ENCODE results near the gene CEP131.
A peak's percentile ranks its signal among the peaks of the same experiment; 100 is the strongest.

The CEP131 gene

GRCh38 chr17:81222906-81223761 lies at the start of gene CEP131:
TSS of gene CEP131 (minus strand) at chr17:81222965. CDS start at chr17:81220056, 2,909 bp downstream.
- DNase-seq (ENCODE audit: low read depth), result peak; percentile 99

GRCh38 chr17:81271226-81271625 lies 48.5 kb upstream of the CEP131 start:
- DNase-seq (ENCODE audit: low read depth), result no peak

- DNase-seq (ENCODE audit: low read depth), result no peak
Measured at GRCh38 chr17:81270279-81270678, 47.5 kb upstream of the CEP131 start.

DNA sequence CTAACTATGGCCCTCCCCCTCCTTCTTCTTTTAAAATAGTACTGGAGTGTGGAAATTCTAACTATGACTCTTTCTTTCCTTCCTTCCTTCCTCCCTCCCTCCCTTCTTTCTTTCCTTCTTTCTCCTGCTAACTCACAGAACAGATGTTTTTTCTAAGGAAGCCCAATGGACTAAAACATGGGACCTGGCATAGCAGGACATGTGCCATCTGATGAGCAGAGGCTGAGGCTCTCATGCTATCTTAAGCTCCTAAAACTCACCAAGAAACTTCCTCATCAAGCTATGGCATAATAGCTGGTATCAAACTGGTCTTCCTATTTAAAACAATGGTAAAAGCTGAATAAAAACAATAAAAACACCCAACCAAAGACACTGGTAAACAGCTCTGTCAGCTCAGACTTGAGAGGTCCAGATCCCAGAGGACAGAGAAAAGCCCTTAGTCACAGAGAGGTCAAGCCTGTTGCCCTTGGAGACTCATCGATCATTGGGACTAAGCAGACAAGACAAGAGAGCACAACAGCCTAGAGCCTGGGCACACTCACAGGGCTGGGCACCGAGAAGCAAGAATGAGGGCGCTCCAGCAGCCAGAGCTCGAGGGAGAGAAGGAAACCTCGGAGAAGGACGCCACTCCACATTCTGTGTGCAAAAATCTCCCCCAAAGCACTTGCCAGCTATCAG lies 44.8 kb upstream of the CEP131 start:
- no peak for DNase-seq (ENCODE audit: low read depth)

- no peak for DNase-seq (ENCODE audit: low read depth)
Measured at GRCh38 chr17:81265576-81265975, 42.8 kb upstream of the CEP131 start.

- no peak for DNase-seq (ENCODE audit: low read depth)
Measured at GRCh38 chr17:81264640-81265039, 41.9 kb upstream of the CEP131 start.

DNA sequence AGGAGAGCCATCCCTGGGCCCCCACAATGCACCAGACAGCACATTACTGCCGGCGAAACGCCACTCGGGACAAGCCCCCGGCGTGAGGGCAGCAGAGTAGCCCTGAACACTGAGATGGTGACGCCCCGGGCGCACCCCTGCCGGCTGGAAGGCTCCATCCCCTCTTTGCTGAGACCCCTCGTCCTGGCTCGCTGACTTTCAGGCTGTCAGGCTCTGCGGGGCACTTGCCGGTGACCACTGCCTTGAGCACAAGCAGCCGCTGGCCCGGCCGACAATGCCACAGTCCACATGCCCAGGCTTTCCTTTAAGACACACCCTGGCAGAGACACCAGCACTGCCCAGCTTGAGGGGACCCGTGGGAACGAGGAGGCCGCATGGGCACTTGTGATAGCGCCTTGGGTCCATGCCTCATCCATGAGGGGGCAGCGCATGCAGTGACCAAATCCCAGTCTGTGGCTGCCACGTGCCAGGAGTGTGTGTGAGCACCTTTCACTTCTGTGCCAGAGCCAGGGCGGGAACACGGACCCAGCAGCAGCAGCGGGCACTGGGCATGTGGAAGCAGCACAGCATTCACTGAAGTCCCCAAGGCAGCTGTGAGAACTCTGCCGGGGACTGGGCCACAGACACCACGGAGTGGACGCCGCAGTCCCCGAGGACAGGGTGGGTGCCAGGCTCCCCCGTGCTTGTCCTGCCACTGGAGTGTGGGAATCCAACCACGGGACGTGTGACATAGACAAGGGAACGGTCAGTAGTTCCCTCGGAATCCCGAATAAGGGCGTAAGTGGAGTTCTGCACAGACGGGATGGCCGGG lies 40.8 kb upstream of the CEP131 start:
- DNase-seq (ENCODE audit: low read depth), result no peak

DNA sequence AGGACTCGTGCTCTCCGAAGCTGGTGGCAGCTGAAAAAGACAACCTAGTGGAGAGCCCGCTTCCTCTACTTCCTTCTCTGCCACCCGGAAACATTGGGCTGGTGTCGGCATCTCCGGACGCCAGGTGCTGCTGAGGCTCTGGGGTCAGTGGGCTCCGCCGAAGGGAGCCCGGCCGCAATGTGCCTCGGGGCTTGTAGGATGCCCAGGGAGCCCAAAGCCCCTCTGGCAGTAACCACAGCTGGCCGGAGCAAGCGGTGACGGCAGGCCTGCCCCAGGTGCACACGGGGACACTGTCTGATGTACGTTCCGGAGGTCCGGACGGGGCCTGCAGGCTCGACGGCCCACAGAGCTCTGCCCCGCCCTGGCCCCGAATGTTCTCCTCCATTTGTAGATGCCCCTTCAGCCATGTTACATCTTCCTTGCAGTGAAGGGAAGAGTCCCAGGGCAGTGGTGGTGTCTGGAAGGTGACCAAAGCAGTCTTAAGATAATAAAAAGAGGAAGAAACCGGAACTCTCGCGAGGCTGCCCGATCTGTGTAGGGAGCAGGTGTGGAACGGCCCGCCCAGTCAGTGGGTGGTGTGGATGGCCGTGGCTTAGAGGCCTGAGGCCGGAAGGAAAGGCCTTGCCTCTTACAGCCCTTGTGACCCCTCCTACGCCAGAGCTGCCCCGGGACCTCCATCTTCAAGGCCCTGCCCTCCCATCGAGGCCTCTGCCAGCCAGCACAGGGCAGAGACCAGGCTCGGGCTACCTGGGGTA lies 39.0 kb upstream of the CEP131 start:
- DNase-seq (ENCODE audit: low read depth), result no peak

DNA sequence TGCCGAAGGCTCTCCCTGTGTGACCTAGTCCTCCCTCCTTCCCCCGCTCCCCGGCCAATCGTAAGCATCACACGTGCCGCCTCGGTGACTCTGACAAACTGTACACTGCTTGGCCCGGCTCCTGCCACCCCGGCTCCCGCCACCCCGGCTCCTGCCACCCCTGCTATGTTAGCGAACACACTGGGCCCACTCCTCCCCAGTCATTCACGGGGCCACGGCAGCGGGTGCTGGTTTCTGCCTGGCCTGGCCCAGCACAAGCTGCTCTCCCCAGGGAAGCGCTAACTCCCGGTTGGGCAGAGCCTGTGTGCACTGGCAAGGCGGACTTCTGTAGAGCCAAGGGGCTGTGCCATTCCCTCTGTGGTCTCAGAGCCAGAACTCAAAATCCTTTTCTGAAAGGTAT lies 38.3 kb upstream of the CEP131 start:
- DNase-seq (ENCODE audit: low read depth), result no peak

DNA sequence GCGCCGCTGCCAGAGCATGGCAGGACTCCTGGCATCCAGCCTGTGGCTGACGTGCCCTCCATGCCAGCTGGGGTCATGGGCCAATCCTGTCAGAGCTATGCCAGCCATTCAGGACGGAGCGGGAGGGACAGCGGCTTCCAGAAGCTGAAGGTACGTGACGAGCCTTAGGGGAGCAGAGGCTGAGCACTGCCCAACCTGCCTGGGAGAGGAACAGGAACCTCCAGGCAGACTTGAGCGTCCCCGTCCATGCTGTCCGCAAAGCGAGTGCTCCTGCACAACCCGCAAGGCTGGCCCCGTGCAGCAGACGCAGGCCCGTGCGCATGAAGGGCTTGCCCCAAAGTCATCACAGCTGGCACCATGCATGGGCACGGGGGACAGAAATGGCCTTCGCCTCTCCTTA lies 37.9 kb upstream of the CEP131 start:
- DNase-seq (ENCODE audit: low read depth), result no peak

- DNase-seq (ENCODE audit: low read depth), result no peak
Measured at GRCh38 chr17:81260171-81260570, 37.4 kb upstream of the CEP131 start.

DNA sequence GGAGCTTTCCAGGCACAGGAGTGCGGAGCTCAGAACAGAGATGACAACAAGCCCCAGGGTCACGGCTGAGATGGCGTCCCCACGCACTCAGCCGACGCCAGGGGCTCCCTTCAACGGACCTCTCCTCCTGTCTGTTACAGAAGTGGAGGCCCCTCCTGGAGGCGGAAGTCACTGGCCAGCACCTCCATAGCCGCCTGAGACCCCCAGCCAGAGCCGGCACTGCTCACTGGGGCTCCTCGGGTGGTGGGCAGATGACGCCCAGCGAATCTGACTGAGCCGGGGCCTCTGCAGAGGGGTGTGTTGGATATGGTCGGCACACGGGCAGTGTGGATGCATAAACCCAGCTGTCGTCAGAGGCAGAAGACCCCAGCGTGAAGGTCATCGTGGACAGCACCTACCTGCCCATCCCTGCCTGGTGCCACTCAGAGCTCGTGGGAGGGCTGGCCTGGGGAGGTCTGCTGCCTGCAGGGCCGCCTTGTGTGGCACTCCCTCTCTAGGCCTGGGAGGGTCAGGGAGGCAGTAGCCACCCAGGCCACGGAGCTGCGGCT lies 36.4 kb upstream of the CEP131 start:
- DNase-seq (ENCODE audit: low read depth), result no peak

- no peak for DNase-seq (ENCODE audit: low read depth)
Measured at GRCh38 chr17:81258292-81258691, 35.5 kb upstream of the CEP131 start.

DNA sequence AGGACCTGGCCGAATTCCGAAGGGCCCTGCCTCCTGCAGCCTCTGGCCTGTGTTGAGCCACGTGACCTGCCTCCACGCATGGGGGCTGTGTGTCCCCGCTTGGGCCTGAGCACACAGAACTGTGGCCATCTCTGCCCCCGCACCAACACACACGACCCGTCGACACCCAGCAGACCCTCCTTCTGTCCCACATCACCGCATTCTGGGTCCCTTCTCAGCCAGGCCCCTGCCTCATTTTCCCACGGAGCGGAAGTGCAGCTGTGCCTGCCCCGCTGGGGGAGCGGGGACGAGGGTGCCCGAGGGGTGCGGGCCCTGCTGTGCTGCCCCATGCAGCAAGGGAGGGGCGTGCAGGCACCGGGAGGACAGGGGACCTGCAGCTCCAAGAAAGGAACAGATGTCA lies 34.8 kb upstream of the CEP131 start:
- DNase-seq (ENCODE audit: low read depth), result no peak

DNA sequence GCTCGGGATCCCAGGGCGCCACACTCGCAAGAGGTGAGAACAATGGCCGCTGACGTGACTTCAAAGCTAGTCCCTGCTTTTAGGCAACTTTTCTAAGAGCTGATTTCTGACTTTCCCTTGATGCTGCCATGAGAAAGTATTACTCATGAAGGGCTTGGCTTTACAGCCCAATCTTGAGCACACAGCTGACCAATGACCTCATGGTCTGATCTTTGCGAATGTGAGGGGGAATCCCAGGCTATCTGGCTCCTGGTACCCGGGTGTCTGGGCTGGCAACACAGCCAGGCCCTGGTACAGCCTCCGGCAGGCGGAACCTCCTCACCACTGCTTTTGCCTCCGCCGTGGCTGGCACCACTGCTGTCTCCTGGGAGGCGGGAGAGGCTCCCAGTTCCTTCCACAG lies 33.9 kb upstream of the CEP131 start:
- DNase-seq (ENCODE audit: low read depth), result no peak

- DNase-seq (ENCODE audit: low read depth), result no peak
Measured at GRCh38 chr17:81254955-81255717, 32.4 kb upstream of the CEP131 start.

DNA sequence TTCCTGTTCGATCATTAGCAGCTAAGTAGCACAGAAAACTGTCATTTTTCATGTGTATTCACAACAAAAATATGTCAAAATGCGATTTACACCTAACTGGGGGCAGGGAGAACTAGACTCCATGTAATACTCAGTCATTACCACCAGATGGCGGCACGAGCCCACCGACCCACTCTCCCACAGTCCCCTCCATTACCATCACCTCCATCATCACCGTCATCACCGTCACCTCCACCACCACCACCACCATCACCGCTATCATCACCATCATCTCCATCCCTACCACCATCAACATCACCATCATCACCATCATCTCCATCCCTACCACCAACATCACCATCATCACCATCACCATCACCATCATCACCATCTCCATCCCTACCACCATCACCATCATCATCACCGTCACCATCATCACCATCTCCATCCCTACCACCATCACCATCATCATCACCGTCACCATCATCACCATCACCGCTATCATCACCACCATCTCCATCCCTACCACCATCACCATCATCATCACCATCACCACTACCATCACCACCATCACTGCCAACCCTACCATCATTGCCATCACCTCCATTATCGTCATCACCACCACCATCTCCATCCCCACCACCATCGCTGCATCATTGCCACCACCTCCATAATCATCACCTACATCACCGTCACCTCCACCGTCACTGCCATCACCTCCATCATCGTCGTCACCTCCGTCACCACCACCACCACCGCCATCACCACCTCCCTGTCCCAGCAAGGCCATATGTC lies 30.8 kb upstream of the CEP131 start:
- peak; percentile 38 for DNase-seq (ENCODE audit: low read depth)

DNA sequence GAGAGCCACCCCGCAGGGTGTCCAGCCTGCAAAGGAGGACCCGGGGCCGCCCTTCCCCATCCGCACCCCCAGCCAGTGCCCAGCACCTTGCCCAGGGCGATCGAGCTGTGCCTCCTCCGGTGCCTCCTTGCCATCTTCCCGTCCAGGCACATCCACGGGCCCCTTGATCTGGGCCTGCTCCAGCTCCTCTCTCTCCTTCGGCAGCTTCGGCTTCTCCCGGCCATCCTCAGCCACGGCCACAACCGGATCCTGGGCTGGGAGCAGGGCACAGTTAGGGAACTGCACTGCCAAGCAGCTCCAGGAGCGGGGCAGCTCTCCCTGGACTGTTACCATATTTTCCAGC lies 30.2 kb upstream of the CEP131 start:
- DNase-seq (ENCODE audit: low read depth), result no peak

GRCh38 chr17:81252326-81252986 lies 29.7 kb upstream of the CEP131 start:
- no peak for DNase-seq (ENCODE audit: low read depth)

All from activated T-helper 1 cell treated with Interleukin-2 at 50 U/mL for 16 hours (primary cell).